HG03025 (cell line): Measurements from ENCODE around the gene AGER.
"Not testable (repeated sequence)": the region's sequence is repeated elsewhere in the genome, so short reads cannot be mapped to it uniquely, and the experiment has no call there.

Source experiments
- ATAC-seq: cut with Tn5 transposase; IDR thresholded peaks from one replicate; pipeline ENCODE4 v1.9.1; 2021; ENCODE audit warnings: mild to moderate bottlenecking, moderate library complexity; ENCODE audit not compliant: unreplicated experiment, low FRiP score

The AGER gene

GRCh38 chr6:32184084-32184640, at the start of gene AGER:
Gene AGER, minus strand, starts transcription at chr6:32184253. Its CDS starts 31 bp downstream, at chr6:32184222.
- no peak for ATAC-seq

GRCh38 chr6:32226434-32226833, 42.4 kb upstream of the AGER start:
- ATAC-seq = no peak

- no peak for ATAC-seq
Observed at GRCh38 chr6:32224696-32225095, 40.6 kb upstream of the AGER start.

GRCh38 chr6:32223258-32224235, 39.5 kb upstream of the AGER start, which contains the start of gene NOTCH4:
Gene NOTCH4, minus strand, starts transcription at chr6:32224067. Its CDS starts 139 bp downstream, at chr6:32223928.
- no peak for ATAC-seq

GRCh38 chr6:32222333-32223230, 38.5 kb upstream of the AGER start:
- no peak for ATAC-seq

- no peak for ATAC-seq
Observed at GRCh38 chr6:32220021-32220420, 36.0 kb upstream of the AGER start.

- ATAC-seq = no peak
Observed at GRCh38 chr6:32218167-32218566, 34.1 kb upstream of the AGER start.

GRCh38 chr6:32216998-32217397, 32.9 kb upstream of the AGER start:
- no peak for ATAC-seq

- ATAC-seq = no peak
Observed at GRCh38 chr6:32216285-32216684, 32.2 kb upstream of the AGER start.

DNA sequence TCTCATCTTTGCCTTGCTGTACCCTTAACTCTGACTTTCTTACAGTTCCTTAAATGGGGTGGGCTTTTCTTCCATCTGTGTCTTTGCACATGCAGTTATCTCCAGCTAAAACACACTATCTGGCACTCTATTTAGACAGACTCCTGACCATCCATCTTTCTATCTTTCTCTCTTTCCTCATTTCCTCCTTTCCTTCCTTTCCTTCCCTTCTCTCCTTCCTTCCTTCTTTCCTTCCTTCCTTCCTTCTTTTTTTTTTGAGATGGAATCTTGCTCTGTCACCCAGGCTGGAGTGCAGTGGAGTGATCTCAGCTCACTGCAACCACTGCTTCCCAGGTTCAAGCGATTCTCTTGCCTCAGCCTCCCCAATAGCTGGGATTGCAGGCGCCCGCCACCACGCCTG, 31.6 kb upstream of the AGER start:
- no peak for ATAC-seq

GRCh38 chr6:32214126-32214525, 30.1 kb upstream of the AGER start:
- ATAC-seq = no peak

GRCh38 chr6:32213649-32214048, 29.6 kb upstream of the AGER start:
- ATAC-seq = no peak

GRCh38 chr6:32212076-32212760, 28.2 kb upstream of the AGER start:
- ATAC-seq = no peak

DNA sequence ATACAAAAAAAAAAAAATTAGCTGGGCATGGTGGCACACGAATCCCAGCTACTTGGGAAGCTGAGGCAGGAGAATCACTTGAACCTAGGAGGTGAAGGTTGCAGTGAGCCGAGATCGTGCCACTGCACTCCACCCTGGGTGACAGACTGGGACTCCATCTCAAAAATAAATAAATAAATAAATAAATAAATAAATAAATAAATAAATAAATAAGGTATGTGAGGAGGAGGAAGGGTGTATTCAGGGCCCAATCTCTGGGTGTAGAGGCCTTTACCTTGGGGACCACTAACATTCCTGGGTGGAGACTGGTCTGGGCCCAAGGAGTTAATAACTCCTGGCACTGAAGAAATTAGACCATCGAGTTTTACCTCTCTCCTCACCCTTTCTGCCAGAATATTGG, 27.4 kb upstream of the AGER start:
- not testable (repeated sequence) for ATAC-seq

- no peak for ATAC-seq
Observed at GRCh38 chr6:32210191-32210601, 26.1 kb upstream of the AGER start.

- no peak for ATAC-seq
Observed at GRCh38 chr6:32208996-32209395, 24.9 kb upstream of the AGER start.

DNA sequence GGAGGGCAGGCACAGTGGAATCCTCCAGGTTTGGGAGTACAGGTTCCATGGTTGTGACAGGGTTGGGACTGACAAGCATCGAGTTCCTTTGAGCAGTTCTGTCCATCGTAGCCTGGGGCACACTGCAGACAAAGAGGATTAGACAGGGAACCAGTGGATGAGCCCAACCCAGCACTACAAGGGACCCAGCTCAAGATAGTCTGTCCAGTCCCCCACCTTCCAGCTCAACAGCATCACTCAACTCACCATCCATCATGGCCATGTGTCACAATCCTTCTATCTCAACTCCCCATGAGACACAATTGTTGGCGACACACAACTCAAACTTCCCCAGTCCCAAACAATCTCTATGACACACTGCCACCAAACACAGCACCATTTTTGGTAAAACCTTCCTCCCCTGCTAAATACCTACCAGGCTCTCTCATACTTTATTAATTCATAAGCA, 20.2 kb upstream of the AGER start:
- no peak for ATAC-seq

GRCh38 chr6:32203426-32204267, 19.6 kb upstream of the AGER start:
- no peak for ATAC-seq

DNA sequence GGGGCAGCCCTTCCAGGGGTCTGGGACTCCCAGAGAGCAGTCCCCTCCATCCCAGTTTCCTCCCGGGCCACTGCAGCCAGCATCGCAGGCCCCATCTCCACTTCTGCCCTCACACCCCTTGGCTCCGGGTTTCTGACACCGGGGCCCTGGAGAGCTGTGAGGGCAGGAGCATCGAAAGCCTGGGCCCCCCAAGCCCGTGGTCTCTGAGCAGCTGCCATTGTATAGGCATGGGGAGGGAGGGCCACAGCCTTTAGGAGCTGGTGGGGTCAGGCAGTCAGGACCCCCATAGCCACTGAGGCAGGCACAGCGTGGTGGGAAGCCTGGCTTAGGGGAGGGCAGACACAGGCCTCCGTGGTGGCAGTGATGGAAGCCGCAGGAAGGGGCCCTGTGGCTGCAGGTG, 18.1 kb upstream of the AGER start:
- ATAC-seq = no peak
